WI38 (cell line): ENCODE results near the gene GPC5.
A peak's percentile ranks its signal among the peaks of the same experiment; 100 is the strongest.

Experiments used
- H3K4me3 ChIP-seq: 2 replicates; pipeline ENCODE4 v1.5.1; 2011; ENCODE audit warnings: low read depth, mild to moderate bottlenecking, control low read depth, low read length
- CTCF ChIP-seq: IDR thresholded peaks from 2 replicates; pipeline ENCODE4 v1.5.1; 2012; ENCODE audit warnings: low read depth, mild to moderate bottlenecking, control low read depth, low read length

The GPC5 gene

GRCh38 chr13:91397595-91397994 is 826 bp upstream of the GPC5 start:
- no peak overlapping the region for H3K4me3 ChIP-seq
- TF ChIP-seq CTCF = no peak

DNA sequence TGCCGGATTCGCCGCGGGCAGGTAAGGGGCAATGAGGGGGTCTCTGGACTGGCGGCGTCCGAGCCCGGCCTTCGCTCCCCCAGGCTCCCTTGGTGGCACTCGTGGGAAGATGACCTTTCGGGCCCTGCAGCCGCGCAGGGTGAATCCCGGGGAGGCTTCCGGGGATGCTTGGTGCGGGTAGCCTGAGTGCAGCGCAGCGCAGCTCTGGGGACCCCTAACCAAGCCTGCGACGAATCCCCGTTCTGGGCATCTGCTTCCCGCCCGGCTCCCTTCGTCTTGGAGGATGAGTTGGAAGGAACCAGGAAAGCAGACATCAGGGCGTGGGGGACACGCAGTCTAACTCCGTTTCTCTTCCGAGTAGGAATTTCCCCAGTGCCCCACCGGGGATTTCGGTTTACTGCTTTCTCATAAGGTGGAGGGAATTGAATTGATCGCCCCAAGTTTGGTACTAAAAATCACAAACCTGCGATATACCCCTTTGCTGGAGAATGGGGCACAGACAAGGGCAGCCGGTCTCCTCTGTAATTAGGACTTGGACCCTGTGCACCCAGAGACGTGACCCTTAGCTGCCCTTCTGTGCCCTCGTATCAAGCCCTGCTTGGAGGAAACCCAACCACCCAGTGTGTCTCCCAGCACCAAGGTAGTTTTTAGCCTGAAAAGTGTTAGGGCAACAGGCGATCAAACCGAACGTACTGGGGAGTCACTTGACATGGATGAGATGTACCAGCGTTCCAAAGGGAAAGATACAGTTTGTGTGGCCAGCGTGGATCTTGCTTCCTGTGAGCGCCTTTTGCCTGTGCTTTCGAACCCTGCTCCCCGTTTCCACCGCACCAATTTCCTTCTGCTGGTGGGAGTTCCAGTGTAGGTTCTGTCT is 1.0 kb downstream of the GPC5 start:
- no peak overlapping the region for H3K4me3 ChIP-seq
- no peak for TF ChIP-seq CTCF

DNA sequence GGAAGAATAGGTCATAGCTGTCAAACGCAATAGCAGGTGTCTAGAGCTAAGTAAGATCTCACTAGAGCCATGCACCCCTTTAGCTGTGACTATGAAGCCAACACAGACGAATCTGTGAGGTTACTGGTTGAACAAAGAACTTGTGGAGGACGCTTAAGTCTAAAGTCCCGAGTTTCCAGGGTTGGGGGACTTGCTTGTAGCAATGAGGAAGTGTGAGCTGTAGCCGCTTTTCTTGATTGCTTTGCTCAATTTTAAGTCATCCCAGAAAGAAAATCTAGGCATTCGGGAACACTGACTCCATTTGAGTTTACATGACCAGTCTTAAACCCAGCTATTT is 1.6 kb downstream of the GPC5 start:
- no peak overlapping the region for H3K4me3 ChIP-seq
- no peak for TF ChIP-seq CTCF

DNA sequence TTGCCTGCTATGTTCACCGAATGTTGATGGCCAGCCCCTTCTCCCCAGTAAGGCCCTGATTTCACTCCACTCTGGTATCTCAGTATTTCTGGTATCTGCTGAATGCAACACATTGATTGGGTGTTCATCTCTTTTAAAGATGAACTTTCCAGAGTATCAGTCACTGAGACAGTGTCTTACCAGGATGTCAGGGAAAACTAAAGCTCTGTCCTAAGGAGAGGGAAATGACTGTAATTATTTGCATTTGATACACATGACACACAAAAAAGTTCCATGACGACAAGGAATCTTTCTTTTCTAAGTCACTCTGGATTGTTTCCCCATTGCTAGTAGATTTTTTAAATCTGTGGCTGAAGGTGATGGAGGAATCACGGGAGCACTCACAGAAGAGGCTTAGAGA is 2.2 kb downstream of the GPC5 start:
- TF ChIP-seq CTCF = no peak
- H3K4me3 ChIP-seq = no peak overlapping the region

GRCh38 chr13:91401920-91402319 is 3.5 kb downstream of the GPC5 start:
- H3K4me3 ChIP-seq = no peak overlapping the region
- TF ChIP-seq CTCF = no peak

- TF ChIP-seq CTCF = no peak
- H3K4me3 ChIP-seq = no peak overlapping the region
These were observed 6.8 kb downstream of the GPC5 start for GRCh38 chr13:91405240-91405639.

DNA sequence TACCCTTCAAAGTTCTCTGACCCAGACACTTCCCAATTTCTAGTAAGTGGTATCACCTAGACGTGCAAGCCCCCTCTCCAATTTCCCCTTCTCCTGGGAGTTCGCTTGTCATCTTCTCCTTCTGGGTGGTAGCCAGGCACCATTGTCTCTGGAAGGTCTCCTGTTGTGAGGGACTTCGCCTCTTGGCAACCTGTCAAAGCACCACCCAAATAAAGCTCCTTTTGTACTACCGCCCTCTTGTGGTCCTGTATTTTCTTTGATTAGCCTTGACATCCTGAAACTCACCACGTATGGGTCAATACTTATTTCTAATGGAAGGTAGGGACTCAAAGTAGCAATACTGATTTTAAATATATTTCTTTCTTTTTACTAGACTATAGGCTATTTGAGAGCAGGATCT is 8.2 kb downstream of the GPC5 start:
- TF ChIP-seq CTCF = peak; percentile 29
- H3K4me3 ChIP-seq = no peak overlapping the region
